WTC11 (cell line): ENCODE data around the gene TANGO6. TPM values are rescaled to one million over a fixed set of nuclear protein-coding genes. Genes with fewer than 3 reads are reported as not detected.

ENCODE experiments used
- ATAC-seq: fragments of 200-7000 bp; cut with Tn5 transposase; 2 replicates; pipeline ENCODE4 v1.10.0; 2021; ENCODE audit warnings: mild to moderate bottlenecking, moderate library complexity
- CTCF ChIA-PET: fragments of 300-600 bp; sonication (Branson Sonifier 250); formaldehyde crosslinking; loops from one replicate; lab custom pipeline; 2021; ENCODE audit warnings: antibody characterized with exemption; lab: Charles Lee
- POLR2A ChIA-PET: fragments of 350-600 bp; sonication (Branson Sonifier 250); formaldehyde crosslinking; loops from one replicate; lab custom pipeline; 2021; ENCODE audit warnings: antibody characterized with exemption; lab: Charles Lee
- DNase-seq: peaks from one replicate; pipeline ENCODE4 v3.0.0; 2021; ENCODE audit warnings: low spot score
- H3K27ac Mint-ChIP-seq: 2 replicates; pipeline ENCODE4 v1.8.0; 2021; ENCODE audit warnings: mixed read lengths
- H3K27me3 Mint-ChIP-seq: 2 replicates; pipeline ENCODE4 v1.8.0; 2021; ENCODE audit warnings: low read depth, mild to moderate bottlenecking, moderate library complexity, mixed read lengths
- H3K36me3 Mint-ChIP-seq: 2 replicates; pipeline ENCODE4 v1.8.0; 2021; ENCODE audit warnings: mixed read lengths
- H3K4me1 Mint-ChIP-seq: 2 replicates; pipeline ENCODE4 v1.8.0; 2022; ENCODE audit warnings: mixed read lengths
- H3K4me3 Mint-ChIP-seq: 2 replicates; pipeline ENCODE4 v1.8.0; 2021; ENCODE audit warnings: mild to moderate bottlenecking, moderate library complexity, mixed read lengths
- H3K9me3 Mint-ChIP-seq: 2 replicates; pipeline ENCODE4 v1.8.0; 2021; ENCODE audit warnings: mixed read lengths
- ARID4B ChIP-seq: sonication (generic); formaldehyde crosslinking; IDR thresholded peaks from 2 replicates; pipeline ENCODE4 v1.8.0; 2023; ENCODE audit warnings: missing genetic modification reagents, mild to moderate bottlenecking, borderline replicate concordance
- E2F1 ChIP-seq: sonication (generic); formaldehyde crosslinking; IDR thresholded peaks from 2 replicates; pipeline ENCODE4 v1.8.0; 2022; ENCODE audit warnings: mild to moderate bottlenecking, missing genetic modification reagents
- E2F4 ChIP-seq: sonication (generic); formaldehyde crosslinking; IDR thresholded peaks from 2 replicates; pipeline ENCODE4 v1.8.1; 2022; ENCODE audit warnings: low read depth, mild to moderate bottlenecking, moderate library complexity, missing genetic modification reagents, borderline replicate concordance
- FOXJ3 ChIP-seq: sonication (generic); formaldehyde crosslinking; IDR thresholded peaks from 2 replicates; pipeline ENCODE4 v1.9.0; 2021; ENCODE audit warnings: missing genetic modification reagents, mild to moderate bottlenecking, borderline replicate concordance
- FOXK1 ChIP-seq: sonication (generic); formaldehyde crosslinking; IDR thresholded peaks from 2 replicates; pipeline ENCODE4 v1.8.0; 2022; ENCODE audit warnings: mild to moderate bottlenecking, moderate library complexity, missing genetic modification reagents
- FOXP1 ChIP-seq: sonication (generic); formaldehyde crosslinking; IDR thresholded peaks from 2 replicates; pipeline ENCODE4 v1.8.0; 2022; ENCODE audit warnings: missing genetic modification reagents, mild to moderate bottlenecking, moderate library complexity, borderline replicate concordance
- IRF1 ChIP-seq: sonication (generic); formaldehyde crosslinking; IDR thresholded peaks from 2 replicates; pipeline ENCODE4 v1.8.0; 2023; ENCODE audit warnings: missing genetic modification reagents
- NFYB ChIP-seq: sonication (generic); formaldehyde crosslinking; conservative IDR thresholded peaks from 2 replicates; pipeline ENCODE4 v1.8.0; 2022; ENCODE audit warnings: low read depth, missing genetic modification reagents
- NR1H2 ChIP-seq: sonication (generic); formaldehyde crosslinking; IDR thresholded peaks from 2 replicates; pipeline ENCODE4 v1.9.0; 2021; ENCODE audit warnings: mild to moderate bottlenecking, moderate library complexity, missing genetic modification reagents
- OVOL2 ChIP-seq: fragments of 250-450 bp; sonication (Bioruptor Pico); IDR thresholded peaks from 2 replicates; pipeline ENCODE4 v1.9.0; 2021; ENCODE audit warnings: mild to moderate bottlenecking, borderline replicate concordance
- SMAD3 ChIP-seq: sonication (generic); formaldehyde crosslinking; IDR thresholded peaks from 2 replicates; pipeline ENCODE4 v1.8.0; 2022; ENCODE audit warnings: missing genetic modification reagents, mild to moderate bottlenecking, borderline replicate concordance
- TEAD1 ChIP-seq: sonication (generic); formaldehyde crosslinking; IDR thresholded peaks from 2 replicates; pipeline ENCODE4 v1.8.0; 2022; ENCODE audit warnings: mild to moderate bottlenecking, missing genetic modification reagents
- ZBTB43 ChIP-seq: sonication (generic); formaldehyde crosslinking; IDR thresholded peaks from 2 replicates; pipeline ENCODE4 v1.8.1; 2023; ENCODE audit warnings: mild to moderate bottlenecking, missing genetic modification reagents
- ZNF423 ChIP-seq: fragments of 250-450 bp; sonication (Bioruptor Pico); IDR thresholded peaks from 2 replicates; pipeline ENCODE4 v2.1.2; 2022; ENCODE audit warnings: mild to moderate bottlenecking, moderate library complexity
- ZNF512 ChIP-seq: sonication (generic); formaldehyde crosslinking; IDR thresholded peaks from 2 replicates; pipeline ENCODE4 v1.8.1; 2022; ENCODE audit warnings: missing genetic modification reagents, borderline replicate concordance
- total RNA-seq: library from RNA; stranded (reverse); gene quantifications from 3 replicates; pipeline ENCODE4 v1.2.3, GENCODE V29; 2021

TANGO6 gene
- total RNA-seq, 1 experiment from 2014 or later, result 15.6 TPM

GRCh38 chr16:69115837-69116236 lies 272.5 kb downstream of the TANGO6 start:
- ATAC-seq (no peak), DNase-seq (no peak)
- CTCF ChIA-PET, result interaction anchor here (0.9 kb wide), 2 partner anchors 12 to 14 kb away, joined by 4 to 6 read pairs; no protein-coding TSS in a partner anchor
- Mint-ChIP-seq H3K27me3 (no peaks in the 10 kb centered on the region), H3K27ac (peak overlapping the region; percentile 32; the same call in 1 of the 2 replicates), H3K4me3 (no peak overlapping the region)
- TF ChIP-seq NFYB (CRISPR knock-in tag), result no peak
- TF ChIP-seq FOXP1 (CRISPR knock-in tag), result no peak
- TF ChIP-seq NR1H2, result no peak
- TF ChIP-seq IRF1 (CRISPR knock-in tag), result no peak
- no peak for TF ChIP-seq TEAD1
- TF ChIP-seq E2F4 (CRISPR knock-in tag), result no peak
- TF ChIP-seq ZBTB43 (CRISPR knock-in tag), result no peak
- no peak for TF ChIP-seq ZNF423 (CRISPR knock-in tag)
- TF ChIP-seq, all 79 proteins: peak for 0
- POLR2A ChIA-PET, result no interaction called here
- Mint-ChIP-seq H3K9me3 (no peaks in the 10 kb centered on the region), H3K36me3 (peaks cover 88% of the 10 kb centered on the region), H3K4me1 (peaks cover 15% of the 10 kb centered on the region)

GRCh38 chr16:69116256-69116875 lies 273.0 kb downstream of the TANGO6 start:
- H3K27me3 Mint-ChIP-seq, result no peaks in the 10 kb centered on the region
- ATAC-seq, result no peak
- DNase-seq, result no peak
- POLR2A ChIA-PET, result no interaction called here
- peaks cover 91% of the 10 kb centered on the region for H3K36me3 Mint-ChIP-seq
- no peaks in the 10 kb centered on the region for H3K9me3 Mint-ChIP-seq
- H3K4me3 Mint-ChIP-seq, result no peak overlapping the region
- peak overlapping the region; percentile 84 for H3K27ac Mint-ChIP-seq
- CTCF ChIA-PET, result interaction anchor here (0.9 kb wide), 2 partner anchors 11 to 15 kb away, joined by 4 to 6 read pairs; no protein-coding TSS in a partner anchor
- TF ChIP-seq E2F1 (CRISPR knock-in tag) (no peak), FOXK1 (CRISPR knock-in tag) (no peak), ZBTB43 (CRISPR knock-in tag) (no peak), SMAD3 (CRISPR knock-in tag) (no peak), FOXJ3 (CRISPR knock-in tag) (no peak), FOXP1 (CRISPR knock-in tag) (no peak), OVOL2 (CRISPR knock-in tag) (no peak)
- TF ChIP-seq, all 79 proteins: peak for 0
- peaks cover 13% of the 10 kb centered on the region for H3K4me1 Mint-ChIP-seq

- POLR2A ChIA-PET, result no interaction called here
- CTCF ChIA-PET, result no interaction called here
- TF ChIP-seq ZNF512 (CRISPR knock-in tag) (no peak), OVOL2 (CRISPR knock-in tag) (no peak), ARID4B (CRISPR knock-in tag) (no peak)
Observed at GRCh38 chr16:69116906-69117305, 273.6 kb downstream of the TANGO6 start.

More at GRCh38 chr16:69116906-69117305, 273.6 kb downstream of the TANGO6 start:
- H3K9me3 Mint-ChIP-seq, result no peaks in the 10 kb centered on the region
- ATAC-seq (no peak), DNase-seq (no peak)
- H3K36me3 Mint-ChIP-seq, result peaks cover 88% of the 10 kb centered on the region
- H3K4me3 Mint-ChIP-seq, result no peak overlapping the region
- peaks cover 7% of the 10 kb centered on the region for H3K4me1 Mint-ChIP-seq
- H3K27me3 Mint-ChIP-seq, result no peaks in the 10 kb centered on the region
- peak overlapping the region; percentile 84 for H3K27ac Mint-ChIP-seq
